IPS-NIHi7 (cell line): ENCODE data around the gene TMEM39A.
A peak's percentile ranks its signal among the peaks of the same experiment; 100 is the strongest.

Experiments used
- DNase-seq: peaks from one replicate; pipeline ENCODE4 v3.0.0; 2012; ENCODE audit warnings: mixed read lengths; ENCODE audit errors: extremely low spot score

Gene TMEM39A, protein sequence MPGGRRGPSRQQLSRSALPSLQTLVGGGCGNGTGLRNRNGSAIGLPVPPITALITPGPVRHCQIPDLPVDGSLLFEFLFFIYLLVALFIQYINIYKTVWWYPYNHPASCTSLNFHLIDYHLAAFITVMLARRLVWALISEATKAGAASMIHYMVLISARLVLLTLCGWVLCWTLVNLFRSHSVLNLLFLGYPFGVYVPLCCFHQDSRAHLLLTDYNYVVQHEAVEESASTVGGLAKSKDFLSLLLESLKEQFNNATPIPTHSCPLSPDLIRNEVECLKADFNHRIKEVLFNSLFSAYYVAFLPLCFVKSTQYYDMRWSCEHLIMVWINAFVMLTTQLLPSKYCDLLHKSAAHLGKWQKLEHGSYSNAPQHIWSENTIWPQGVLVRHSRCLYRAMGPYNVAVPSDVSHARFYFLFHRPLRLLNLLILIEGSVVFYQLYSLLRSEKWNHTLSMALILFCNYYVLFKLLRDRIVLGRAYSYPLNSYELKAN

GRCh38 chr3:119463171-119464169 lies at the start of gene TMEM39A:
Gene TMEM39A, minus strand, starts transcription at chr3:119463615. Its CDS starts 1,541 bp downstream, at chr3:119462074.
- peak; percentile 100 for DNase-seq

- DNase-seq: no peak
These were observed 47.3 kb upstream of the TMEM39A start for GRCh38 chr3:119510690-119511089.

DNA sequence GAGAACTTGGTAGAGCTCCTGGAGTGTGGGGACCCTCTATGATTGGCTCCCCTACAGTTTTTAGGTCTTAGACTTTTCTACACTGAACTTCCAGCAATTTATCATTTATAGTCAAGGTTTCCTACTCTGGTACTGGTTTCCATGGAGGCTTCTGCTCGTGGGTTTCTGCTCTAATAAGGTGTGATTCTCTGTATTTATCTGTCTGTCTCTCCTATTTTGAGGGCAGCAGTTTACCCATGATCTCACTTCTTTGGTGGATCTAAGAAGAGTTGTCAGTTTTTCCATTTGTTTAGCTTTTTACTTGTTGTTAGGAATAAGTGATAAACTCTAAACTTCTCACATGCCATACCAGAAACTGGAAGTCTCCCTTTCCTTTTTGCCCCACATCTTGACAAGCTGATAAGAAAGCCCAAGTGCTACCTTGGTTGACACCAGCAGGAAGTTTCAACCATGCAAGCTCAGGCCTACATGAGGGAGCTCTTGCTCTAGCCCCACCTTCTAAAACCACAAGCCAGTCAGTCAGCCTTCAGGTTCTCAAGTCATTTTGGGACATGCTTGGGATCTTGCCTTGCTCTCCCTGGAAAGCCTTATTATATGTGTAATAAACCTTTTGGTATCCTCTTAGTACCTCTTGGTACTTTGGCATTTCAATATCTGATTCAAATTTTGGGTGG lies 44.9 kb upstream of the TMEM39A start:
- DNase-seq: no peak

DNA sequence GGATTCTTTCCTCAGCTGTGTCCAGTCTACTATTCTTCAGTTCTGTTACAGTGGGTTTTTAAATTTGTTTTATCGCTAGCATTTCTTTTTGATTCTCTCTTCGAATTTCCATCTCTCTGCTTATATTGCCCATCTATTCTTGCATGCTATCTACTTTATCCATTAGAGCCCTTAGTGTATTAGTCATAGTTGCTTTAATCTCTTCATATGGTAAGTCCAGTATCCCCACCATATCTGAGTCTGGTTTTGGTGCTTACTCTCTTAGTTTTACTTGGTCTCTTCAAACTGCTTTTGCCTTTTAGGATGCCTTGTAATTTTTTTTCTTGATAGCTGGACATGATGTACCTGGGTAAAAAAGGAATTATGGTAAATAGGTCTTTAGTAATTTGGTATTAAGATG lies 44.0 kb upstream of the TMEM39A start:
- no peak for DNase-seq

DNA sequence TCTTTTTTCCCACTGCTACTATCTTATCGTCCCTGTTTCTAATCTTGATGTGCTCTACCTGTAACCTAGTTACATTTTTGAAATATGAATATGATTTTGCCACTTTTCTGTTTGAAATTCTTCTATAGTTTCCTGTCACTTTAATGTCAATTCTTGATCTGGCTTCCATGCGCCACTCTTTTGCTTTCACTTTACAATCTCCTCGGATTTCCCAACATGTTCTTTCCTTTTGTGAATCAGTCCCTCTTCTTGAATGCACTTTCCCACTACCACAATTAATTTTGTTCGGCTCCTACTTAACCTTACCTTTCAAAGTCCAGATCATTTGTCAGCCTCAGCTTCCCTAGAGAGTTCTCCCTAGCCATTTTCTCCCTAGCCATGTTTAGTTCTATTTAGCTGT lies 43.2 kb upstream of the TMEM39A start:
- DNase-seq: no peak

- DNase-seq: no peak
These were observed 37.5 kb upstream of the TMEM39A start for GRCh38 chr3:119500901-119501300.

DNA sequence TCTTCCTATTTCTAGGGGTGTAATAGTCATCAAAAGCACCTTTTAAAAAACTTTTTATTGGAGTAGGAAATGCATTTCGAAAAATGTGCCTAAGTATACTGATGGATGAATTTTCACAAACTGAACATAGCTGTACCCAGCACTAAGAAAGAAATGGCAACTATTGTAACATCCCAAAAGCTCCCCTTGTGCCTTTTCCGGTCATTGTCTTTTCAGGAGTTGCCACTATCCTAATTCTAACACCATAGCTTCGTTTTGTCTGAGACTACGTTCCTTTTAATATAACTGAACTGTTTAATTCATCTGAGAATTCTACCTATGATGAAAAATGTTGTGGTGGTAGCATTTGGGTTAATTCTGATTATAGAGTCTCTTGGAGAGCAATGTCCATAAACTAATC lies 36.9 kb upstream of the TMEM39A start:
- DNase-seq: no peak

DNA sequence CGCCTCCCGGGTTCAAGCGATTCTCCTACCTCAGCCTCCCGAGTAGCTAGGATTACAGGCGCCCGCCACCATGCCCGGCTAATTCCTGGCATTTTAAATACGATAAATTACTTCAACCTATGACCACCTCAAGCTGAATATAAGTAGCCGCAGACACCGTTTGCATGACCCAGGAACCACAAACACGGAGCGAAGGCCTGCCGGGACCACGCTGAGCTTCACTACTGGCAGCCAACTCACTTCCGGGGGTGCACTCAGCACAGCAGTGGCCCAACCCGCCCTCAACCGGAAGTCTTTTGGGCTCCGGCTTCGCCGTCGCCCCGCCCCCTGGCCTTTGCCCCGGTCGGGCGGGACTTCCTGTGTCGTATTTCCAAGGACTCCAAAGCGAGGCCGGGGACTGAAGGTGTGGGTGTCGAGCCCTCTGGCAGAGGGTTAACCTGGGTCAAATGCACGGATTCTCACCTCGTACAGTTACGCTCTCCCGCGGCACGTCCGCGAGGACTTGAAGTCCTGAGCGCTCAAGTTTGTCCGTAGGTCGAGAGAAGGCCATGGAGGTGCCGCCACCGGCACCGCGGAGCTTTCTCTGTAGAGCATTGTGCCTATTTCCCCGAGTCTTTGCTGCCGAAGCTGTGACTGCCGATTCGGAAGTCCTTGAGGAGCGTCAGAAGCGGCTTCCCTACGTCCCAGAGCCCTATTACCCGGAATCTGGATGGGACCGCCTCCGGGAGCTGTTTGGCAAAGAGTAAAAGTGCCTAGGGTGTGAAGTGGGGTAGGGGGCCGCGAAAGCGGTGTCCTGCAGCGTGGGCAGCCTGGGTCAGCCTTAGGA lies 35.0 kb upstream of the TMEM39A start, which contains the start of gene TIMMDC1:
Gene TIMMDC1 (plus strand): TSS at position 362 of the 826 bp plus-strand sequence. CDS start 187 bp downstream, at position 549.
- peak; percentile 99 for DNase-seq

GRCh38 chr3:119497820-119498185 lies 34.4 kb upstream of the TMEM39A start:
- peak; percentile 14 for DNase-seq

DNA sequence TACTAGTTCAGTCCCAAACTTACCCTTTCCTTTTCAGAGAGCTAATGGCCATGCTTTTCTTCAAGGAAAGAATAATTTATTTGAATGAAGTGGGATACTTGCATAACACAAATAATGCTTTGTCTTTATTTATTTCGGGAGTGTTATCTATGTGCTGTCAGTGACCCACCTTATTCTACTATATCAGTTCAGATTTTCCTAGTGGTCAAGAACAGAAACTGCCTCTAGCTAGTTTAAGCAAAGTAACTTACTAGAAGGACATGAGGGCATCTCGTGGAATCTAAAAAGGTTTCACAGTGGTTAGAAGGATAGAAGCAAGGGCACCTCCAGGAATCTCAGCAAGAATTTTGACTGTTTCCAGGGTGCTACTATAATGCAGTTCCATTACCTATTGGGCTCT lies 31.2 kb upstream of the TMEM39A start:
- peak; percentile 16 for DNase-seq

DNA sequence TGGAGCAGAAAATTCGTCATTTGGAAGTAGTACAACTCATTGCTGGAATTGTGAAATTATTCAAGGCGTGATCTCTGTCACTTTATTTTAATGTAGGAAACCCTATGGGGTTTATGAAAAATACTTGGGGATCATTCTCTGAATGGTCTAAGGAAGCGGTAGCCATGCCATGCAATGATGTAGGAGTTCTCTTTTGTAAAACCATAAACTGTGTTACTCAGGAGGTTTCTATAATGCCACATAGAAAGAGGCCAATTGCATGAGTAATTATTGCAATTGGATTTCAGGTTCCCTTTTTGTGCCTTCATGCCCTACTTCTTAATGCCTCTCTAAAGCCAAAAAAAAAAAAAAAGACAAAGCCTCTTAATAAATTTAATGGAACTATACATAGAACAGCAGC lies 29.4 kb upstream of the TMEM39A start:
- DNase-seq: no peak

- DNase-seq: no peak
These were observed 28.7 kb upstream of the TMEM39A start for GRCh38 chr3:119492128-119492527.

GRCh38 chr3:119490153-119490552 lies 26.7 kb upstream of the TMEM39A start:
- DNase-seq: no peak

- DNase-seq: no peak
These were observed 22.1 kb upstream of the TMEM39A start for GRCh38 chr3:119485563-119485962.

GRCh38 chr3:119483101-119483500 lies 19.7 kb upstream of the TMEM39A start:
- no peak for DNase-seq

DNA sequence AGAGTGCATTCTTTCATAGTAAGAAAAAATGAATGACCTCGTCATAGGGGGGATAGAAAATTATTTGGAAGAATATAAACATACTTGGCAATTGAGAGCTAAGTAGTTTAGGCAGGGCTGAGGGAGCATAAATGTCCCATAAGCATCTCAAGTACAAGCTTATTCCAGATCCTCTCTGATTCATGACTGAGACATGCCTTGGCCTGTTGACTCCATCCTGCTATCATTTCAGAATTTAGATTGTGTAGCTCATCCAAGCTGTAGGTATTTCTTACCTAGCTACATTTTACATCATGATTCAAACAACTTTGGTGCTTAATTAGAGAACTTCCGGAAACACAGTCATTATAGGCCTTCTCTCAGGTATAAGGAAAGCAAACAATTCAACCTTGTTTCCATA lies 17.7 kb upstream of the TMEM39A start:
- no peak for DNase-seq

DNA sequence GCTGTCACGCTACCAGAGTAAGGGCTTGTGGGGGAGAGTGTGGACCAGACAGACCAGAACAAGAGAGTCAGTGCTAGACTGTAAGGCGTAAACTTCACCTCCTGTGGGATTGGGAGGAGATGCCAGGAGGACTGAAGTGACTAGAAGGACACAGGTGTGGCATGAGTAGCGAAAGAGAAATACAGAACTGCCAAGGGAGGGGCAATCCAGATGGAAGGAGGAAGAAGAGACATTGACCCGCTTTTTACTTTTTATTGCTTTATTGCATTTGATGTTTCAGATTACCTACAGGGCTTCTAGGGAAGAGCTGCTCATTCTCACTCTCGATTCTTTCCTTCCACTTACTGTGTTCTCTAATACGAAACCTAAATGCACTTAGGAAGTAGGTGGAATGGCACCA lies 7.5 kb upstream of the TMEM39A start:
- DNase-seq: no peak

GRCh38 chr3:119469418-119470189 lies 6.2 kb upstream of the TMEM39A start:
- DNase-seq: no peak

DNA sequence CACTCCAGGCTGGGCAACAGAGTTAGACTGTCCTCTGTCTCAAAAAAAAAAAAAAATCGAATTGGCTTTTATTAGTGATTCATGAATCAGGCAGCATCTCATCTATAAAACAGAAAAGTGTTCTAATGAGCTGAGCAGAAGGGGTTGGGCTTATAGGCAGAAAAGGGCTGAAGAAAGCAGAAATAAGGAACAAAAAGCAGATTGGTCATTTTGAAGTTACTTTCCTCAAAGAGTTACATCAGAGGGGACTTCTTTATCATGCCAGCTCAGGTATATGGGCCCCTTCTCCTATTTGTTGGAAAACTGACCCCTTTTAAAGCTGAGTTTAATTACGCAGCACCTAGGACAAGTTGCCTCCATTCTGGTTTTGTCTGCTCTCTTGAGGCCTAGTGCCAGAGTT lies 4.6 kb upstream of the TMEM39A start:
- DNase-seq: no peak

DNA sequence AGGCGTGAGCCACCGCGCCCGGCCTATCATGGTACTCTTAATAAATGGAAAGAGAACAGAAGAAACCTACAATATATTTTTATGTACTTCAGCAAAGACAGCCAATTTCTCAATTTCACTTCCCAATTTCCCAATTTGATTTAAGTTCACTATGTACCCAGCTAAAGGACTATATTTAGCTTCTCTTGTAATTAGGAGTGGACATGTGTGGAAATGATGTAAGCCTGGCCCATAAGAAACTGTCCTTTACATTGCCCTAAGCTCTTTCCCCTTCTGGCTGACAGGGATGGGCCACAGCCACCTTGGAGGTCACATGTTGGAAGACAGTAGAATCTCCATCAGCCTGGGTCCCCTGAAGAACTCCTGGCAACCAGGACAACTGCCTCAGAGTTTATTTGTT lies 6.2 kb downstream of the TMEM39A start:
- DNase-seq: no peak
